H1 (cell line): ENCODE results near the gene NDUFA3. TPM values are rescaled to one million over a fixed set of nuclear protein-coding genes. Genes with fewer than 3 reads are reported as not detected.

Source experiments
- ATF3 ChIP-seq: IDR thresholded peaks from 2 replicates; pipeline ENCODE4 v1.6.1; 2011; ENCODE audit warnings: low read depth, mild to moderate bottlenecking, low read length; ENCODE audit not compliant: insufficient read depth
- JUND ChIP-seq: IDR thresholded peaks from 2 replicates; pipeline ENCODE4 v1.6.1; 2011; ENCODE audit warnings: mild to moderate bottlenecking, improper control_type of control experiment, low read length
- KDM5A ChIP-seq: fragments of 200-600 bp; IDR thresholded peaks from 2 replicates; pipeline ENCODE4 v1.7.1; 2012; ENCODE audit warnings: mild to moderate bottlenecking, low read length, inconsistent platforms, mixed read lengths
- RNF2 ChIP-seq: fragments of 200-900, 300-1000 bp; sonication (generic); IDR thresholded peaks from 2 replicates; pipeline ENCODE4 v1.7.1; 2016; ENCODE audit warnings: borderline replicate concordance, low read depth, mild to moderate bottlenecking, antibody characterized with exemption, low read length; ENCODE audit not compliant: poor library complexity, severe bottlenecking; ENCODE audit errors: missing control alignments
- RXRA ChIP-seq: IDR thresholded peaks from 2 replicates; pipeline ENCODE4 v1.6.1; 2011; ENCODE audit warnings: low read depth, mild to moderate bottlenecking, low read length, moderate library complexity; ENCODE audit not compliant: insufficient read depth
- polyA plus RNA-seq, 7 experiments: library from polyadenylated mRNA; depleted of rRNA in 3 of 7; stranded (reverse) in 5 of 7; unstranded in 2 of 7; fragments of >200 nt in 5 of 7; fragments of 200-250 nt in 2 of 7; gene quantifications; 1 replicate in 5 of 7; 2 replicates in 1 of 7; 4 replicates in 1 of 7; pipeline versions ENCODE4 v1.2.1 to v1.2.3, GENCODE V29; 2011 to 2013; ENCODE audit warnings: missing spikeins in 2 of 7, mixed read lengths in 2 of 7
- total RNA-seq: library from RNA; stranded (reverse); fragmentation: NEBNext Ultra II Directional; extraction: Animal tissue kit (Norgen Biotek cat#: 25700); gene quantifications from 2 replicates; pipeline ENCODE4 v1.2.1, GENCODE V29; 2021

The NDUFA3 gene
- total and polyA plus RNA-seq, 2 of the 8 experiments (the other 6 are each of a cell fraction or from before 2014, with no cell fraction given), result 175 to 208 TPM

GRCh38 chr19:54148158-54148557 is 45.5 kb downstream of the NDUFA3 start (continued):
- TF ChIP-seq JUND (no peak), KDM5A (no peak), ATF3 (no peak), RXRA (no peak), RNF2 (no peak)
